ENCODE results near the gene GRM4.

GRM4 gene

GRCh38 chr6:34142061-34142998 lies 3.6 kb downstream of the GRM4 start:
- no peak for DNase-seq (ENCODE audit: low read depth)

GRCh38 chr6:34140075-34140474 lies 5.8 kb downstream of the GRM4 start:
- no peak for DNase-seq (ENCODE audit: low read depth)

- no peak for DNase-seq (ENCODE audit: low read depth)
These were observed 6.9 kb downstream of the GRM4 start for GRCh38 chr6:34138914-34139510.

GRCh38 chr6:34138191-34138590 lies 7.7 kb downstream of the GRM4 start:
- no peak for DNase-seq (ENCODE audit: low read depth)

GRCh38 chr6:34135541-34135940 lies 10.3 kb downstream of the GRM4 start:
- no peak for DNase-seq (ENCODE audit: low read depth)

GRCh38 chr6:34132486-34133185 lies 13.3 kb downstream of the GRM4 start:
- no peak for DNase-seq (ENCODE audit: low read depth)

- no peak for DNase-seq (ENCODE audit: low read depth)
These were observed 14.3 kb downstream of the GRM4 start for GRCh38 chr6:34131326-34132290.

- no peak for DNase-seq (ENCODE audit: low read depth)
These were observed 15.0 kb downstream of the GRM4 start for GRCh38 chr6:34130862-34131261.

- no peak for DNase-seq (ENCODE audit: low read depth)
These were observed 16.1 kb downstream of the GRM4 start for GRCh38 chr6:34129753-34130152.

GRCh38 chr6:34128045-34128444 lies 17.8 kb downstream of the GRM4 start:
- no peak for DNase-seq (ENCODE audit: low read depth)

GRCh38 chr6:34126419-34126818 lies 19.5 kb downstream of the GRM4 start:
- DNase-seq (ENCODE audit: low read depth) = no peak

GRCh38 chr6:34125939-34126338 lies 19.9 kb downstream of the GRM4 start:
- DNase-seq (ENCODE audit: low read depth) = no peak

- no peak for DNase-seq (ENCODE audit: low read depth)
These were observed 24.8 kb downstream of the GRM4 start for GRCh38 chr6:34120953-34121675.

- DNase-seq (ENCODE audit: low read depth) = no peak
These were observed 30.0 kb downstream of the GRM4 start for GRCh38 chr6:34115915-34116314.

- no peak for DNase-seq (ENCODE audit: low read depth)
These were observed 30.5 kb downstream of the GRM4 start for GRCh38 chr6:34115403-34115795.

GRCh38 chr6:34114695-34115402 lies 31.0 kb downstream of the GRM4 start:
- DNase-seq (ENCODE audit: low read depth) = no peak

GRCh38 chr6:34113532-34113931 lies 32.4 kb downstream of the GRM4 start:
- no peak for DNase-seq (ENCODE audit: low read depth)

- DNase-seq (ENCODE audit: low read depth) = no peak
These were observed 33.8 kb downstream of the GRM4 start for GRCh38 chr6:34112126-34112525.

GRCh38 chr6:34110610-34111009 lies 35.3 kb downstream of the GRM4 start:
- DNase-seq (ENCODE audit: low read depth) = no peak

- DNase-seq (ENCODE audit: low read depth) = no peak
These were observed 37.7 kb downstream of the GRM4 start for GRCh38 chr6:34108176-34108575.
